ENCODE measurements around the gene TRAPPC2L.
"Not testable (repeated sequence)": the region's sequence is repeated elsewhere in the genome, so short reads cannot be mapped to it uniquely, and the experiment has no call there.

TRAPPC2L gene

GRCh38 chr16:88819126-88819525, 37.8 kb upstream of the TRAPPC2L start:
- DNase-seq: no peak

GRCh38 chr16:88820385-88821025, 36.4 kb upstream of the TRAPPC2L start:
- DNase-seq: no peak

DNA sequence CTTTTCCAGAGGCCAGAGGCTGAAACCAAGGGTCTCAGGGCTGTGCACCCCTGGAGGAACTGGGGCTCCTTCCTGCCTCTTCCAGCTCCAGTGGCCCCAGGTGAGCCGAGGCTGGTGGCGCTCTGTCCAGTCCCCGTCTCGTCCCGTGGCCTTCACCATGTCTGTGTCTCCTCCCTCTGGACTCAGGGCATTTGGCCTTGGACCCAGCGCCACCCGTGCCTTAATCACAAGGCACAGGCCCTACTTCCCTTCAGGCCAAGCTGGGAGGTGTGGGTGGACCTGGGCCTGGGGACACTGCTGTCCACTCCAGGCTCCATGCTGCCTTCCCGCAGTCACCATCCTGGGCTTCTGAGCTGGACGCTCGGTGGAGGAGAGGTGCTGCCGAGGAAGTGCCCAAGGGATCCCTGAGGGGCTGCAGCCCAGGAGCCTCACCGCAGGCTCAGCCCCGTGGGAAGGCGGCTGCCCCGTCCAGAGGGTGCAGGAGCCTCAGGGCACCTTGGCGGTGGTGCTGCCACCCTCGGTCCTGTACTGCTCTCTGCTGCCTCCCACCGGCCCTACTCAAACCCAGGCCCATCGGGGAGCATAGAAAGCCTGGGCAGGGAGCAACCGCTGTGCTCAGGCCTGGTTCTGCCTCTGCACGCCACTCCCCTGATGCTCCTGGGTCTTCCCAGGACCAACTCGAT, 35.6 kb upstream of the TRAPPC2L start:
- no peak for DNase-seq

DNA sequence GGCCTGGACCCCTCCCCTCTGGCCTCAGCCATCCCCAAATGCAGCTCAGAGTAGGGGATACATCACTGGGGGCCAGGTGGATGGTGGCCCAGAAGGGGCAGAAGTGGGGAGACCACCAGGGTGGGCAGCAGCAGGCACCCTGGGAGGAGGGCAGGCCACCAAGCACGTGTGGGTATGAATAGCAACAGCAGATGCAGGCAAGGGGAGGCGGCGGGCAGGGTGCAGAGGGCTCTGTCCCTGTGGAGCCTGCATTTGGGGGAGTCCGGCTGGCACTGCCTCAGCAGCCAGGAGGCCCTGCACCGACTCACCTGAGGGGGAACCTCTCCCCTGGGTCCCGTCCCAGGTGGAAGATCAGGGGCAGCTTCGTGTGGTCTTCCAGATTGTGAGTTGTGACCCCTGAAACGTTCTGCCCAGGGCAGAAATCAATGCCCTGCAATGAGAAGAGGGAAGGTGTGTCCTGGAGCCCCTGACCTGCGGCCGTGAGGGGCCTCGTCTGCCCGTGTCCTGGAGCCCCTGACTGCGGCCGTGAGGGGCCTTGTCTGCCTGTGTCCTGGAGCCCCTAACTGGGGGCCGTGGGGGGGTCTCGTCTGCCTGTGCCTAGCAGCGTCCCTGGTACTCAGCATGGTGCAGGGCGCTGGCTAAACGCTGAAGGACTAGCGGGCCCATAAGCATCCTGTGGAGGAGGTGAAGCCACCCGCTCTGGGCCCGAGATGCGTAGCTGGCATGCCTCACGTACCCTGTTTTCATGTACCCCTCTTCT, 34.5 kb upstream of the TRAPPC2L start:
- DNase-seq: no peak

- DNase-seq: not testable (repeated sequence)
Measured at GRCh38 chr16:88823646-88824045, 33.3 kb upstream of the TRAPPC2L start.

- DNase-seq: no peak
Measured at GRCh38 chr16:88824256-88825077, 32.5 kb upstream of the TRAPPC2L start.

GRCh38 chr16:88825146-88825545, 31.8 kb upstream of the TRAPPC2L start:
- no peak for DNase-seq

GRCh38 chr16:88826070-88826840, 30.7 kb upstream of the TRAPPC2L start:
- DNase-seq: no peak

DNA sequence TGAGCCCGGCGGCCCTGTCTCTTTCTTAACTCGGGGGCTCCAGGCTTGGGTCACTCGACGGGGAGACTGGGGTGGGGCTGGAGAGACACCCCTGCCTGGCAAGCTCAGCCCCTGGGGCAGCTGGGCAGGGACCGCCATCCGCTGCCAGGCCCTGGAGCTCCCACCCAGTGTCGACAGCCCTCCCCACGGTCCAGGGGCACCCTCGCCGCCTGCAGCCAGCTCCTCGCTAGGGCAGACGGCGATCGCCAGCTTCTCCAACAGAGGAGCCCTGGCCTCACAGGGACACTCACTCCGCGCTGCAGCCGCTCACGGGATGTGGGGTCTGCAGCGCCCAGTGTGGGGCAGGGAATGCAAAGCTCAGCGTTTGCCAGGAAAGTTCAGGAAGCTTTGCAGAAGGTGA, 29.2 kb upstream of the TRAPPC2L start:
- DNase-seq: no peak

DNA sequence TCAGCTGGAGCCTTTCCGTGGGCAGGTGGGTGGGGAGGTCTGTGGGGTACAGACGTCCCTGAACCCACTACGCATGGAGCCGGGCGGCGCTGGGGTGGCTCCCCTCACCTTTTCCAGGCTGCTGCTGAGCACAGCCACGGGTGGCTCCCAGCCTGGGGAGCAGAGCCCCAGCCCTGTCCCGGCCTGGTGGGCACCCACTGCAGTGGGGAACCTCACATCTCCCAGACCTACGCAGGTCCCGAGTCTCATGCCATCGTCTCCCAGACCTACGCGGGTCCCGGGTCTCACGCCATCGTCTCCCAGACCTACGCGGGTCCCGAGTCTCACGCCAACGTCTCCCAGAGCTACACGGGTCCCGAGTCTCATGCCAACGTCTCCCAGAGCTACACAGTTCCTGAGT, 28.2 kb upstream of the TRAPPC2L start:
- no peak for DNase-seq

GRCh38 chr16:88830258-88830657, 26.7 kb upstream of the TRAPPC2L start:
- DNase-seq: no peak

GRCh38 chr16:88830783-88831182, 26.1 kb upstream of the TRAPPC2L start:
- no peak for DNase-seq

- no peak for DNase-seq
Measured at GRCh38 chr16:88831838-88832237, 25.1 kb upstream of the TRAPPC2L start.

DNA sequence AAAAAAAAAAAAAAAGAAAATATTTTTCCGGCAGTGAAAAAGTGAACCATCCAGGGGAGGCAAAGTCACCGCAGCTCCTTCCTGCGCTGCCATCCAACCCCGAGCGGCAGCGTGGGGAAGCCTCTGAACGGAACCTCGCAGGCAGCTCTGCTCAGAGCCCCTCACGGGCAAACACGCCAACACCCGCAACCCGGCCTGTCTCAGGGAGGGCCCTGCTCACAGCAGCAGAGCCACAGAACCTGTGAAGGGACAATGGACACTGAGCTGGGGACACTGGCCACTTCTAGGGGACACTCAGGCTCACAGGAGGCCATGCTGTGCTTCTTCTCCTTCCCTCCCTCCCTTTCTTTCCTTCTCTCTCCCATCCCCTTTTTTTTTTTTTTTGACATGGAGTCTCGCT, 23.8 kb upstream of the TRAPPC2L start:
- DNase-seq: no peak

DNA sequence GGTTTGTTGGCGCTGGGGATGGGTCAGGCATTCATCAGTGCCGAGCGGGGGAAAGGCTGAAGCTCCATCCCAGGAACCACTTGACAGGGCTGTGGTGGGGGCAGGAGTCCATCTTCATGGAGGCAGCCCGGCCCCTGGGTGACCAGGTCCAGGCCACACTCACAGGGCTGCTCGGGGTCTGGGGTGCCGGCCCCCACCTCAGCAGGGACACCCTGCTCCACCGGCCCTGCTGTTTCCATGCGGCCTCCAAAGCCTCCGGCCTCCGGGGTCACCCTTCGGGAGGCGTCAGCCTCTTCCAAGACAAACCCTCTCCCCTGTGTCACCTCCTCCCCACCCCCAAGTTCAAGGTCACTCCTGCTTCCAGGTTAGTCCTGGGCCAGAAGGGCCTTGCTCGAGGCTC, 22.3 kb upstream of the TRAPPC2L start:
- DNase-seq: no peak

GRCh38 chr16:88835383-88835782, 21.5 kb upstream of the TRAPPC2L start:
- DNase-seq: no peak

DNA sequence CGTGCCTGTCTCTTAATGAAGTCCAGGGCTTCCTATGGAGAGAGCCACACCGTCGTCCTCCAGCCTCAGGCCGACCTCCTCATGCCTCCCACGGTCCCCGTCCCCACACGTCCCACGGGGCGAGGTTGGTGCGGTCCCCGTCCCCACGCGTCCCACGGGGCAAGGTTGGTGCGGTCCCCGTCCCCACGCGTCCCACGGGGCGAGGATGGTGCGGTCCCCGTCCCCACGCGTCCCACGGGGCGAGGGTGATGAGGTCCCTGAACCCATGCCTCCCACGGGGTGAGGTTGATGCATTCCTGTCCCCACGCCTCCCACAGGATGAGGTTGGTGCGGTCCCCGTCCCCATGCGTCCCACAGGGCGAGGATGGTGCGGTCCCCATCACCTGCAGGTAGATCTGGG, 21.1 kb upstream of the TRAPPC2L start:
- no peak for DNase-seq

- no peak for DNase-seq
Measured at GRCh38 chr16:88836791-88837190, 20.1 kb upstream of the TRAPPC2L start.

DNA sequence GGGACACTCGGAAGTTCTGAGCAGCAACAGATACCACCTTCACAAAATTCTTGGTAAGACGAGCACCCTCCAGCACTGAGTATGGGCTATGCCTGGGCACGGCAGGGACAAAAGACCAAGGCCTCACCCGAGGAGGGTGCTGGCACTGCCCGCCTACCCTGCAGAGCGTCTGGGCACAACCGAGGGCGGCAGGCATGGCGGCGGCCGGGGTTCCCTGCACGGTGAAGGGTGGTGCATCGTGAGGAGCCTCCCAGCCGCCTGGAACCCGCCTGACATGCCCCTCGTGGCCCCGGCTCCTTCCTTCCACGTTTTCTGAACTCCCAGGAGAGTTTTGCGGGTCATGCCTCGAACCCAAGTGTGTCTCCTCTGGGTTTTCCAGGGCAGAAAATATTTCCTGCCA, 19.1 kb upstream of the TRAPPC2L start:
- no peak for DNase-seq

- no peak for DNase-seq
Measured at GRCh38 chr16:88838566-88838965, 18.4 kb upstream of the TRAPPC2L start.

DNA sequence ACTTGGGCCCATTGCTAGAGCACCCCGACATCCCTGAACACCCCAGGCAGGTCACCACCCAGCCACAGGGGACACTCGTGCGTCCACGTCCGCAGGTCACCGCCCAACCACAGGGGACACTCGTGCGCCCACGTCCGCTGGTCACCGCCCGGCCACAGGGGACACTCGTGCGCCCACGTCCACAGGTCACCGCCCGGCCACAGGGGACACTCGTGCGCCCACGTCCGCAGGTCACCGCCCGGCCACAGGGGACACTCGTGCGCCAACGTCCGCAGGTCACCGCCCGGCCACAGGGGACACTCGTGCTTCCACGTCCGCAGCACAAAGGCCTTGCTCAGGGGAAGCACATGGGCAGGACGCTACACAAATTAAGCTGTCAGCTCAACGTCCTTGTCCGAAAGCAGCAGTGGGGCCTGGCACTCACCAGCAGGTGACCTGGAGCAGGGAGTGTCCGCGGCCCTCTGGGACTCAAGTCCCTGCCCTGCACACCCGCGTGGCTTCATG, 17.8 kb upstream of the TRAPPC2L start:
- DNase-seq: no peak

All from stimulated activated CD4-positive, alpha-beta T cell treated with anti-CD3 and anti-CD28 coated beads, Interleukin-15, amount 100 ng/mL, for 24 hours (primary cell).